ENCODE data around the gene IQCC.
"Not testable (repeated sequence)": the region's sequence is repeated elsewhere in the genome, so short reads cannot be mapped to it uniquely, and the experiment has no call there.

Gene IQCC

DNA sequence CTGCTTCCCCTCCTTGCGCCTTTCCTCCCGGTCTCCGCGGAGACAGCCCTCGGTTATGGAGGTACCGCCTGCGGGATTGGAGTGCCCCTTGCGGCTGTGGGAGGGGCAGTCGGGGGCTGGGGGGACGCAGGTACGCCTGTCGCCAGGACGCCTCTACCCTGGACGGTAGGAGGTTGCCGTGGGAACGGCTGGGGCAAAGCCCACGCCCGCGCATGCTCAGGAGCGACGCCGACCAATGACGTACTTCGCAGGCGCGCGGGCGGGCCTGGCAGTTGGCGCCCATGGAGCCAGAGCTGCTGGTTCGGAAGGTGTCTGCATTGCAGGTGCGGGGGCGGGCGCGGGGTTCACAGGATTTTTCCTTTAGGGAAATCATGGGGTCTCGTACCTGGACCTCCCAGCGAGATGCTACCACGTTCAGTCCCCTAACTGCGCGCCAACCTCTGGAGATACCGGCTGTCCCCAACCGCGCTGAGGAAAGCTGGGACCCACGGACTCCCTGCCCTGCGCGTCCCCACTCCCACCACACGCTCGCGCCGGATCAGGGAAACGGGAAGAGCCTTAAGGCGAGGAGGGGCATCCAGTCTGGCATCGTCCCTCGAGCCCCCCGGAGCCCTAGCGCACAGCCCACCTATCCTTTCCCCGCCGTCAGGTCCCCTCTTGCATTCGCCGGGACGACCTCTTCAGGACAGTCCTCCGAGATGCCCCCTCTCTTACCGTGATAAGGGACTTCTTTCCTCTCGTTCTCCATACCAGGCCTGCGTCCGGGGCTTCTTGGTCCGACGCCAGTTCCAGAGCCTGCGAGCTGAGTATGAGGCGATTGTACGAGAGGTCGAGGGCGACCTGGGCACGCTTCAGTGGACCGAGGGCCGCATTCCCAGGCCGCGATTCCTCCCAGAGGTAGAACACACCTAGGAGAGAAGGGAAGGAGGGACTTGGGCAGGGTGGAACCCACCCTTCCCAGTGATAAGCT lies at the start of gene IQCC:
Gene IQCC, plus strand, starts transcription at position 271 of the 970 bp plus-strand sequence. Its CDS starts 11 bp downstream, at position 282.
- DNase-seq, result peak; percentile 98

- no peak for DNase-seq
Measured at GRCh38 chr1:32159189-32159588, 46.3 kb upstream of the IQCC start.

- no peak for DNase-seq
Measured at GRCh38 chr1:32163405-32163804, 42.1 kb upstream of the IQCC start.

DNA sequence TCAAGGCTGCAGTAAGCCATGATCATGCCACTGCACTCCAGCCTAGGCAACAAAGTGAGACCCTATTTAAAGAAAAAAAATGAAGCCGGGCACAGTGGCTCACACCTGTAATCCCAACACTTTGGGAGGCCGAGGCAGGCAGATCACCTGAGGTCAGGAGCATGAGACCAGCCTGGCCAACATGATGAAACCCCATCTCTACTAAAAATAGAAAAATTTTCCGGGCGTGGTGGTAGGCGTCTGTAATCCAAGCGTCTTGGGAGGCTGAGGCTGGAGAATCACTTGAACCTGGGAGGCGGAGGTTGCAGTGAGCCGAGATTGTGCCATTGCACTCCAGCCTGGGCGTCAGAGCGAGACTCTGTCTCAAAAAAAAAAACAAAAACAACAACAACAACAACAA lies 39.8 kb upstream of the IQCC start:
- not testable (repeated sequence) for DNase-seq

DNA sequence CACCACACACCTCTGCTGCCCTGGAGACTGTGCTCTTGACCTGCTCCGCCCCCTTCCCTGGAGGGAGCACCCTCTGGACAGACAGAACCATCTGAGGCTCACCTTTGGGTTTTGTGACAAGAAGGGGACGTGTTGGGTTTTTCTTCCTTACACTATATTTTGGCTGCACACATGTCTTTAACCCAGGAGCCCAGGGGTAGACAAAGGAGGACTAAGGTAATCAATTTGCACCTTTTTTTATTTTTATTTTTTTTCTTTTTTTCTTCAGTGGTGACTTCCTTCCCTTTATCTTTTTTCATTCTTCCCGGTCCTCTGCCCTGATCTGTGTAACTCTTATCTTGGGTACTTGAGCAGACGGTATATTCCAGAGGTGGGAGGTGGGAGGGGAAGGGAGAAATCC lies 34.5 kb upstream of the IQCC start:
- no peak for DNase-seq

DNA sequence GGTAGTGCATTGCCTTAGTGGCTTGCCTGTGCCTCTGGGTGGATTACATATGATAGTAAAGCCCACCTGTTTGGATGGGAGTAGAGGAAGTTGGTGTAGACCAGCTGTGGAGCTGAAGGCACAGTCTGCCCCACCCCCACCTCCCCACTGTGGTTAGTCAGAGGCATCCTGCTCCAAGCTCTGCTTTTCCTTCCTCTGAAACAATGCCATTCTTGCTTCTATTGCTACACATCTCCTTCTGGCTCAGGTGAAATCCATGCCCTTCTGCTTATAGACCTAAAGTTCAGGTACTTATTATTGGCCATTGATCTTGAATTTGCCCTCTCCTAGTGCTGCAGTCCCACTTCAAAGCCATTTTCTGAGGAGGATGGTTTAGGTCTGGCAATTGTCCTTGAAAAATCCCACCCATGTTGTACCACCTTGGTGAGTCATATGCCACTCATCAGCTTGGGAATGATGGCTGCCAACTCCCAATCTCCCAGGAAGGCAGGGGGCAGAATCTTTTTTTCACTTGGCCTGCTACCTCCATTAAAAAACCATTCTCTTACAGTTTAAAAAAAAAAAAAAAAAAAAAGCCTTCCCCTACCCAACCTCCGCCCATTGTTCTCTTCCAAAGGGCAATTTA lies 32.7 kb upstream of the IQCC start:
- DNase-seq, result no peak

DNA sequence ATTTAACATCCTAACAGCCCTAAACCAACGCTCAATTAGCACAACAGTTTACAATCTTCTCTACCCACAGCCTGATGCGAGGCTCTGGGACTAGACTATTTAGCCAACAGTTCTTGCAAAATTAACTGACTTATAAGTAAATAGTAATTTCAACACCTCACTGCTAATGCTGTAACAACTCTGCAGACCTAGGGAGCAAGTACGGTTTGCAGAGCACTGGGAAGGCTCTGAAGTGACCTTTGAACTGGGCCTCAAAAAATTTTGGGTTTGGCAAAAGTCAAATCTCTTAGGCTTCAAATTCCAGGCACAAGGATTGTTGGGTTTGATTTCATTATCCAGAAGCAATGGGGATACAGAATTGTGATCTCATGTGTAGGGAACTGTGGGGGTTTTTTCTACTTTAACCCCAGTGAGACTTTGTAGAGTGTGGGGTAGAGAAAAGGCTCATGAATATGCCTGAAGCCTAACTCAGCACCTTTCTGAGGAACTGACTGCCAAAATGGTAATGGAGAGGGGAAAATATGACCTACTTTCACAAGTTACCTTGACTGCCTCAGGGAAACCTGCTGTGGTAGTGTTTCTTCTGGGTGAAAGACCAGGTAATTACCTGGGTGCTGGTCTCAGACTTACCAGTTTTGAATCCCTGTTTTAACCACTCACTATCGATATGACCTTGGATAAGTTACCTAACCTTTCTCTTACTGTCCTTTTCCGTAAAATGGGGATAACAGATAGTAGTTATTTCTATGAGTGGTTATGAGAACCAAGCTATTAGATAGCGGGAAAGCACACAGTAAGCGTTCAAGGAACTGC lies 26.9 kb upstream of the IQCC start:
- DNase-seq, result peak; percentile 54

- DNase-seq, result no peak
Measured at GRCh38 chr1:32179193-32179442, 26.4 kb upstream of the IQCC start.

DNA sequence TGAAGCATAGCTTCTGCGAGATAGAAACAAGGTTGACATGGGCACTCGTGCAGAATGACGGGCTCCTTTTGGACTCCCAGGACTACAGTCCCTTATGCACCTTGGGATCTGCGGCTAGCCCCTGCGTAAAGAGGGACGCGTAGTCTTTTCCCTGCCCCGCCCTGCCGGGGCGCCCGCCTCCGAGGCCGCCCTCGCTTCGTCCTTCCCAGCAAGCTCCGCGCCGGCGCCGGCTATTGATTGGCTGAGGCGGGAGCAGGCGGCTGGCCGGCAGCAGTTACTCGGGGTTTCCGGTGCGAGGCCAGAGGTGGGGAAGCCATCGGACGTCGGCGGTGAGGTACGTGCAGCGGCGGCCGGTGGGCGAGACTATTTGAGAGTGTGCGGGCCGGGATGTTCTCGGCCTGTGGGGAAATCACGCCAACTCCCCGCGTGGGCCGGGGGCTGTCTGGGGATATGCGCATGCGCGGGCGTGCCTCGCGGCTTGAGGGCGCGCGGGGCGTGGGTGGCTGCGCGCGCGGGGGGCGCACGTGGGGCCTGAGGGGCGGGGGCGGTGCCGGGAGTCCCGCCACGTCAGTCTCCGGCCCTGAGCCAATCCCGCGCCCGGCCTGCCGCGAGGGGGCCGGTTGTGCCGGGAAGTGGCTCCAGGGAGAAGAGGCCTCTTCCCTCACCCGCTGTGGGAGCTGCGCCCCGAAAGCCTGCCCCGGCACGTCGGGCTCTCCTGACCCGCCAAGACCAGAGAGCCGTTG lies 25.9 kb upstream of the IQCC start, which contains the start of gene TXLNA:
Gene TXLNA, plus strand, starts transcription at position 233 of the 743 bp plus-strand sequence. CDS start 671 bp downstream, outside the sequence.
- peak; percentile 98 for DNase-seq

GRCh38 chr1:32180186-32181060 lies 25.0 kb upstream of the IQCC start:
- DNase-seq, result peak; percentile 74

- DNase-seq, result no peak
Measured at GRCh38 chr1:32181065-32181464, 24.4 kb upstream of the IQCC start.

DNA sequence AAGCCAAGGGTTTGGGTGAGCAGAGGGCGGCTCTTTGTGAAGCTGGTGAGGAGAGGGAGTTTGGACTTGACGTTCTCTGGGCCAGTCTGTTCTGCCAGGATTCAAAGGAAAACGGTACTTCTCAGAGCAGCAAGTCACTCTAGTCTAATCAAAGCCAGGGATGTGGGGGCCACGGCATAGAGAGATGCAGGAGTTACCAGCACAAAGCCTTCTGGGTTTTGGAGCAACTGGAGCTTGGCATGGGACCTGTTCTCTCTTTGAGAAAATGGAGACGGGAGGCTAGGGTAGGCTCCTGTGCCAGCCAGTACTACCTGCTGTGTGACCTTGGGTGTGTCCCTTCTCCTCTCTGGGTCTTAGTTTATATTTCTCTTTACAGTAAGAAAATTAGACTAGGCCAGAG lies 23.9 kb upstream of the IQCC start:
- DNase-seq, result no peak

DNA sequence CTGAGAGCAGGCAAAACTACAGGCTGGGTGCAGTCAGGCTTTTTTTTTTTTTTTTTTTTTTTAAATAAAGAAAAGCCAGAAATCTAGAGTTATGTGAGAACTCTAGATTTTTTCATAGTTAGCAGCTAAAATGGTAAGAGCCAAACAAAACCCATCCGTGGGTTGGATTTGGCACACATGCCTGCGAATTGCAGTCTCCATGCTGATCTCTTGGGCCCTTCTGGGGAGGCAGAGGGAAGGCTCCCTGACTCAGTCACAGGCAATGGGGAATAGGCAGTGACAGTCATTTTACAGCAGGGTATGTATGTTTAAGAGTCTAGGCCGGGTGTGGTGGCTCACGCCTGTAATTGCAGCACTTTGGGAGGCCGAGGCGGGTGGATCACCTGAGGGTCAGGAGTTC lies 23.4 kb upstream of the IQCC start:
- DNase-seq, result no peak

DNA sequence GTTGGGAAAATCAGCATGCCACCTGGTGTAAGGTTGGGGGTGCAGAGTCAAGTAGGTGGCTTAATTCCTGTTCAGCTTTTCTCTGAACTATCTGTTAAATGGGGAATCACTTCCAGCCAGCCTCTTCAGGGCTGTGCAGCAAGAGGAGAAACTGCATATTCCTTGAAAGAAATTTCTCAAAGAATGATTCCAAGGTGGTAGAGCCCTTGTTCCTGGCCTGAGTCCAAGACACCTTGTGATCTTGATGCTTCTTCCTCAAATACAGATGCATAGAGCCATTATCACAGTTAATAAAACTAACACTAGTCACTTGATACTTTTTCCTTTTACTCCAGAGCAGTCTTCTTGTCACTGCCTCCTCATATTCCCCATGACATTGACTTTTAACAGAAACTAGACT lies 20.8 kb upstream of the IQCC start:
- DNase-seq, result no peak

- DNase-seq, result no peak
Measured at GRCh38 chr1:32186077-32186476, 19.4 kb upstream of the IQCC start.

DNA sequence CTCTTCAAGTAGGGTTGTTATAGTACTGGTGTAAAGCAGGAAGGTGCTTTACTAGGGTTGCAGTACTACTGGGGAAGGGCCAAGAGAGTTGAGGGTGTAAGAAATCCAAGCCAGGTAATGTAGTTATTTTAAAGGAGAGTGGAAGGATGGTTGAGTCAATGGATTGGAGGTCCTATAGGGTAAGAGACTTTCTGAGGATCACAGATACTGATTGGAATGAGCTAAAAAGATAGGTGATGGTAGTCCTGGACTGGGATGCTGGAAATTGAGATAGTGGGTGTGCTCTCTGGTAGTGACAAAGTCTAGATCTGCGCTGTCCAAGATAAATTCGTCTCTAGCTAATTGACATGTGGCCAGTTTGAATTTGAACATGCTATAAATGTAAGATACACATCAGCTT lies 19.0 kb upstream of the IQCC start:
- DNase-seq, result no peak

- no peak for DNase-seq
Measured at GRCh38 chr1:32187850-32188249, 17.6 kb upstream of the IQCC start.

GRCh38 chr1:32192220-32192948 lies 13.1 kb upstream of the IQCC start:
- DNase-seq, result no peak

DNA sequence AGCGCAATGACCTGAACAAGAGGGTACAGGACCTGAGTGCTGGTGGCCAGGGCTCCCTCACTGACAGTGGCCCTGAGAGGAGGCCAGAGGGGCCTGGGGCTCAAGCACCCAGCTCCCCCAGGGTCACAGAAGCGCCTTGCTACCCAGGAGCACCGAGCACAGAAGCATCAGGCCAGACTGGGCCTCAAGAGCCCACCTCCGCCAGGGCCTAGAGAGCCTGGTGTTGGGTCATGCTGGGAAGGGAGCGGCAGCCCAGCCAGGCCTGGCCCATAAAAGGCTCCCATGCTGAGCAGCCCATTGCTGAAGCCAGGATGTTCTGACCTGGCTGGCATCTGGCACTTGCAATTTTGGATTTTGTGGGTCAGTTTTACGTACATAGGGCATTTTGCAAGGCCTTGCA lies 10.5 kb upstream of the IQCC start:
- no peak for DNase-seq

DNA sequence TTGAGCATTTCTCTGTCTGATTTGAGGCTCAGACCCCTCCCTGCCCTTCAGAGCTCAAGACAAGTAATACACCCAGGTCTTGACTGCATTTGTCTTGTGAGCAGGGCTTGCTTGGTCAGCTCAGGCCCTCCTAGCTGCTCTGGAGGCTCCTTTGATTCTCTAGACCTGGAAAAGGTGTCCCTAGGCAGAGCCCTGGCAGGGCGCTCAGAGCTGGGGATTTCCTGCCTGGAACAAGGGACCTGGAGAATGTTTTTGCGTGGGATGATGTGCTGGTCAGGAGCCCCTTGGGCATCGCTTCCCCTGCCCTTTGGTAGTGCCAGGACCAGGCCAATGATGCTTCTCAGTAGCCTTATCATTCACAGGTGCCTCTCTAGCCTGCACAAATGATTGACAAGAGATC lies 9.9 kb upstream of the IQCC start:
- DNase-seq, result no peak

All from DMS53 (cell line).